Epidermal melanocyte (primary cell): ENCODE data around the gene ATP8A2.

Experiments
- DNase-seq: peaks from one replicate; pipeline ENCODE4 v3.0.0; 2011; ENCODE audit warnings: low spot score; ENCODE audit not compliant: insufficient read length

Gene ATP8A2

DNA sequence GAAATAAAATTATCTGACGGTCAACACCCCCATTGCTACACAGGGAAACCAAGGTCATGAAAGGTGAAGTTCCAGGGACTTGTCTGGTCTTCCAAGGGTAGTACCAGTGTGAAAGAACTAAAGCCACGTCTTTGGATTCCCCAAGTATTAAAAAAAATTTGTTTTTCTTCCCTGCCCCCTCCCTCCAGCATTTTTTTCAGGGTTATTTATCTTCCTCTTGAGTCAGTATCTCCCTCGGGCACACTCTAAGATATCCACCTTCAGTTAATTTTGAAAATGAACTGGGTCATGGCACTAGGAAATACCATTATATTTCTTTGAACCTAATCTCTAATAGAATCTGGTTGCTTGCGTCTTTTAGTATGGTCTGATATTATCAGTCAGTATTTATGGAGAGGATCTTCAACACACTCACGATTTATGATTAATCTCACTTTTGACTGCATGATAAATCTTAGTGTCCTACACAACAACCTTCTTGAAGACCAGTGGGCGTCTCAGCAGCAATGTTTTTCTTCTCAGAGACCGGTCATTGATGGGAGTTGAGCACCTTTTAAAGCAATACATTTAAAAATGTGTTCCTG lies 9.1 kb downstream of the ATP8A2 start:
- DNase-seq = no peak

DNA sequence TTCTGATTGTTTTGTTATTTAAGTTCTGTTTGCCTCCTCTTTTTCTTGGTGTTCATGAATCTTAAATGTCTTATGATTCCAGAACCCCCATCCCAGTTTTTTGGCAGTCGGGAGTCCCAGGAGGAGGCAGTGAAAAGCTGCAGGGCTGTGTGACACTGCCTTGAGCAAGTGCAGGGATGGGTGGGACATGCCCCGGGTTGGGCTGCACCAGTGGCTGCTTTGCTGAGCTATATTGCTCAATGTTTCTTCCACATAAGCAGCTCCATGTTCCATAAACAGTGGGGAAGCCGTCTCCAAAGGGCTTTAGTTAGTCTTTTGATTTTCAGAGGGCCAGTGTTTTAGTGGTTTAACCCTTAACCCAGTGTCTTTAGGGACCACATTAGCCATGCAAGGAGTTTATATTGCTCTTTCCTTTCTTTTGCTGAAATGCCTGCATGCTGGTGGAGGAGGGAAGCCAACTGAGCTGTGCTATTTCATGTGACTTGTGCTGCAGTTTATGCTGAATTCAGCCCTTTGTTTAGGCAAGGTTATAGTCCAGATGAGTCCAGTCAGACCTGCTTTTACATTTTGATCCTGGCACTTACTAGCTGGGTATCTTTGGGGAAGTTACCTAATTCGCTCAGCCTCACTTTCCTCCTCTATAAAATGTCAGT lies 13.1 kb downstream of the ATP8A2 start:
- no peak for DNase-seq

DNA sequence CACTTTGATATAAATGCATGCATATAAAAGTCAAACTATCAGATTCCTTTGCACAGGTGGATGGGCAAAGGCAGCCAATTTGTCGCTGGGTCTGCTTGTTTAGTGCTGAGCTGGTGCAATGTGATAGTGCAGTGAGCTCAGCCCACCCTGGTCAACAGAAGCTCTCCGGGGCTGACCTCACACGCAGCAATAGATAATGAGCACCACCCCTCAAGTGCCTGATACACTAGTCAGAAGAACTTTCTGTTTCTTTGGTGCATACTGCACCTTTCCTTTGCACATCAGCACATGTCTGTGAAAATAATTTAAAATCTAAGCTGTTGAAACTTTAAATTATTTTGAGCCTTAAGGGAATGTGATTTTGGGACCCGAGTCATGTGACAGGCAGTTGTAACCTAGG lies 20.2 kb downstream of the ATP8A2 start:
- no peak for DNase-seq

DNA sequence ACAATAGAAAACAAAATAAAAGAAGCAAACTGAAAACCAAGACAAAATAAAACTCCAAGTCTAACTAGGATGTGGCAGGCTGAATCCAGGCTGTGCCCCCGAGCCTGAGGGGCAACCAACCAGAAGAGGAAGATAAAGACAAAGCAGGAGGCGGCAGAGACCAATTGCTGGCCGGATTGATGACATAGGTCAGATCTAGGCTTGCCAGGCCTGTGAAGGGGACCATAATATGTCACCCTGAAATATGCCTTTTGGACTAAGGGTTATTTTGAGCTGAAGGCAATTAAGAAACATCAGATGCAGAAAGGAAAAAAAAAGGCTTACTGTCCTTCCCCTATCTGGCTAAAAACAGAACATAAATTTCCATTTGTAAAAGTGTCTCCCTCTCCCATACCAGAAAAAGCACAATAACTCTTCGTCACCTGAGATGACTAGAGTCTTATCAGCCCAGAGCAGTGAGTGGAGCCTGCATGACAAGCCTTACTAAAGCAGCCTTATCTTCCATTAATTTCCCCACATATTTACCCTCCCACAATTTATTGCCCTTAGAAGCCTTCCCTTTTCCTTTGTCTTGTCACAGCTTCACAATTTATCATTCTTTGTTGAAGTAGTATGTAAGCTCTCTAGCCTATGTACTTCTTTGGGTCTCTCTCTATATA lies 22.8 kb downstream of the ATP8A2 start:
- DNase-seq = no peak

DNA sequence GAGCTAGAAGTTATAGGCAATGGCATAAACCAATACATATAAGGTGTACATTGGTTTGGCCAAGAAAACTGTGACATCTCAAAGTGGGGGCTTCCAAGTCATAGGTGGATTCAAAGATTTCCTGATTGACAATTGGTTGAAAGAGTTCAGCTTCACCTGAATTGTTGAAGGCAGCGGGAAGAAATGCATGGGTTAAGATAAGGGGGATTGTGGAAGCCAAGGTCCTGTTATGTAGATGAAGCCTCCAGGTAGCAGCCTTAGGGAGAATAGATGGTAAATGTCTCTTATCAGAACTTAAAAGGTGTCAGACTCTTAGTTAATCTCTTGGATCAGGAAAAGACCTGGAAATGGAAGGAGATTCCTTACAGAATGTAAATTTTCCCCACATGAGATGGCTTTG lies 26.0 kb downstream of the ATP8A2 start:
- DNase-seq = no peak

DNA sequence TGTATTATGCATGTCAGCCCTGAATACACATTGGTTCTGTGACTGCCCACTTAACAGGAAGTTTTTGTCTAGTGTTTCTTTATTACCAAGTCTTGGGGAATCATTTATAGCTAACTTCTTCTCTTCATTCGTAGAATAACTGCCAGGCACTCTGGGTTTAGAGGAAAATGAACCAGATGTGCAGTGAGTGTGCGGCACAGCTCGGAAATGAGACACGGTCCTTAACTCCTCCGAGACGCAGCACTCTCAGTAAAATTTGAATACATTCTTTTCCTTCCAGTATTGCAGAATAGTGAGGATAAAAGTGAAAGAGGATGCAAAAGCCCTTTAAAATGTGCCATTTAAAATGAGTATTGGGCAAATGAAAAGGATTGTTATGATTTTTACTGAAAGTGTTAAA lies 29.2 kb downstream of the ATP8A2 start:
- no peak for DNase-seq

DNA sequence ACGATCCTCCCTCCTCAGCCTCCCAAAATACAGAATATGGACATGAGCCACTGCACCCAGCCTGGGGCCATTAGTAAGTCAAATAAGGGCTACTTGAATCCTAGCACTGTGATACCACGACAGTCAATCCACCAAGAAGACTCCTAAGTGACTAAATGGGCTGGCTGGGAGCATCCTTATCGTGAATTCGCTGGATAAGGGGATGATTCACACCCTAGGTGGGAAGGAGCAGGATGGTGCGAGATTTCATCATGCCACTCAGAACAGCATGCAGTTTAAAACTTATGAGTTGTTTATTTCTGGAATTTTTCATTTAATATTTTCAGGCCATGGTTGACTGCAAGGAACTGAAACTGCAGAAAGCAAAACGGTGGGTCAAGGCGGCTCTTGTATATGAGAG lies 30.2 kb downstream of the ATP8A2 start:
- no peak for DNase-seq

DNA sequence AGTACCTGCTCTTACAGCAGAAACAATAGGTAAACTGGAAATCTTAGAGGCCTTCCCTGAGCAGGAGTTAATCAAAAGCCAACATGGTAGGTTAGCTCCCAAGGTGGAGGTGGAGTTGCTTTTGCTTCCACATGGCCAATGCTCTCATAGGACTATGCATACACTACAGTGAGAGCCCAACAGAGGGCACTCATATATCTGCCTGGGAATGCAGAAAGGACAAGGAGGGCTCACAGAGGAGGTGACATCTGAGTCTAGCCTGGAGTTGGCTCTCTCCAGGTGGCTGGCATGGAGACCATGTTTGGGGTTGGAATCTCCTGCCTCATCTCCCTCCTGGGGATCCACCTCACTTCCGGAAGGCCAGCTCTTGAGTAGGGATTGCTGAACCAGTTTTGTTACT lies 34.6 kb downstream of the ATP8A2 start:
- no peak for DNase-seq

DNA sequence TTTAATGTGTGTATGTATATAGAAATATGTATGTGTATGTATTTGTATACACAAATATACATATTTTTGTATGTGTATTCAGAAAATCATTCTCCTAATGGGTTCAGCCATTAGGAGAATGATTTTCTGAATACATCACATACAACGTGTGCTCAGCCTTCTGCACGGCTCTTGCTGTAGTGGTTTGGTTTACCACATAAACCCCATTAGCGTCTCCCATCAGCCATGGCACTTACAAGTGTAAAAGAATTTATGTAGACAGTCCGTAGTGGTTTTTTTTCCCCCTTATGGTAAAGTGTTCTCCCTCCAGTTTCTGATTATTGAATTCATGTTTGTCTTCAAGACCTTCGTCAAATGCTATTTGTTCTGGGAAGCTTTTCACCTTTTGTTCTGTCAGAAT lies 38.2 kb downstream of the ATP8A2 start:
- no peak for DNase-seq

DNA sequence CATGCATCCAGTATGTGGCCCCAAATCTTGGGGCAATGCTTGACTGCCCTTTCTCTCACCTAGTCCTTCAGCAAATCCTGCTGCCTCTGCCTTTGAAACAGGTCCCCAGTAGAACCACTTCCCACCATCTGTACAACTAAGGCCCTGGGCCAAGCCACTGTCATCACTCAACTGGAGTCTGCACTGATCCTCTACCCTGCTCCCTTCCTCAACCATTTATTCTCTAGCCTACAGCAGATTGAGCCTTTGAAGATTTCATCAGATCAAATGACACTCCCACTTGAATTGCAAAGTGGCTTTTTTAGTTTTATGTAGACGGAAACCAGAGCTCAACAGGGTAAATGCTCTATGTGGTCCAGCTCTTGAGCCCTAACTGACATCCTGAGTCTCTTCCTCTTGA lies 43.5 kb downstream of the ATP8A2 start:
- DNase-seq = no peak

DNA sequence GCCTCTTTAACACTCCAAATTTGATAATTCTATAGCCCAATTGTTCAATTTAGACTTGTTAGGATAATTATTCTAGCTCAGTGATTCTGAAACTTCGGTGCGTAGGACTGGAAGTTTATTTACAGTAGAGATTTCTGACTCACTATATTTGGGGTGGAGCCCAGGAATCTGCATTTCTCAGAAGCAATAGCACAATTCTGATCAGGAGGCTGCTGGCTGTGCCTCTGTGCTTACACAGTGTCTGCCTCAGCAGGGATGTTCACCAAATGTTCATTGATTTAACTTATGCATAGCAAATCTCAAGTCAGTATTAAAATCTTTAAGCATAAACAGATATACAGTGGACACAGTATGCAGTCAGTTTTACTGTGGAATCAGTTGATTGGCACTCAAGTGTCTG lies 45.8 kb downstream of the ATP8A2 start:
- no peak for DNase-seq

DNA sequence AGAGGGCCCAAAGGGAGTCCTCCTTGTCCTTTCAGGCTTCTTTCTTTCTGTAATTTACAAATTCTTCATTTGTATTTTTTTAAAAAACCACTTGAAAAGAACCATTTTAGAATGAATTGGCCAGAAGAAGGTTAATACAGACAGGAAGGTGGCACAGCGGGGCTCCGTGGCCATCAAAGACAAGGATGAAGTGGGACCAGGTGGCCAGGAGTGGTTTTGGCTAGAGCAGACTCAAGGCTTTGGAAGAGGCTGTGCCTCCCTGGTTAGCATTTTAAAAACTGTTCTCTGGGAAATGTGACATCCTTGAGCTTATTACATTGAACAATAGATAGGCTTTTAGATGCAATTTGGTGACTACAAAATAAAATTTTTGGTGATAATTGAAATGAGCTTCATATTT lies 48.4 kb downstream of the ATP8A2 start:
- no peak for DNase-seq

DNA sequence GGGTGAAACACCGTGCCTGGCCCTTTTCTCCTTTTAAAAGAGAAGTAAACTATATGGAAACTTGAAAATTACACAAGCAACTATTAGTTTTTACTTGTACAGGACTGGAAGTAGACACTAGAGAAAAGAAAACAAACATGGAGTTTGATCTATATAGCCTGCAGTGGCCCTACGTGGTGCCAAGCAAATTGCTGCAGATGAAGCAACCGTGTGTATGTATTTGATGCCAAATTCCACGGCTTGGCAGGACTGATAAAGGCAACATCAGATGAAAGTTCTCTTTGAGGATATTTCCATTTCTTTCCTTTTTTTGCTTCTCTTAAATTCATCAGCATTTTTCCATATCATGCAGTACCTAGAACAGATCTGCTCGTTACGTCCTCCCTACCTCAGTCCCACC lies 49.8 kb downstream of the ATP8A2 start:
- DNase-seq = no peak

DNA sequence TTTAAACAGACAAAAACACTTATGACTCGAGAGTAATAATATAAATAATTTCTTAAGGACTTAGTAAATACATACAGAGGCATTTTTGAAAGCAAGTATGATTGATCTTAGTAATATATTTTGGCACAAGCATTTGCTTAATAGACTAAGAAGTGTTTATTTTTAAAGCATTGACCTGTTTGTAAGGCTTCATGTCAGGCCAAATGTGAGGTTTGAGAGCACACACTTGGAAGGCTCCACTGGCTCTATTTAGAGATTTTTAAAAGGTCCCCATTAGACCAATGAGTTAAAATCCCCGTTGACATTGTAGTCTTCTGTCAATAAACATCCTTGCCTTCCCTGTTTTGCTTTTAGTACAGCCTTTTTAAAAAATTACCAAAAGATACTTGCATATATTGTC lies 50.4 kb downstream of the ATP8A2 start:
- DNase-seq = no peak

DNA sequence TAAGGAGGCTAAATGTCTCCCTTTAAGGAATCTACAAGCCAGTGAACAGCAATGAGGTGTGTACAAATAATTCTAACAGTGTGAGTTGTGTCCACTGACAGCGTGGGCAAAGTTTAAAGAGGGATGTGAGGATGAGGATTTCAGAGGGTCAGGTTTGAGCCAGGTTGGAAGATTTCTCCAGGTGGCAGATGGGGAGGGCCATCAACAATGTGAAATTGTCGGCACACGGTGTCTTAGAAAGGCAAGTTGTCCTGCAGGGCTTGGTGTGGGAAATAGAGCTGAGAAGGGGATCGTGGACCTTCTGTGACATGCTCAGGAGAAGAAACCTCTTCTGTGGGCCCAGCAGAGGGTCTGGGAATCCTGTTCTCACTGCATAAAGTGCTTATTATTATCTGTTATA lies 52.1 kb downstream of the ATP8A2 start:
- no peak for DNase-seq

DNA sequence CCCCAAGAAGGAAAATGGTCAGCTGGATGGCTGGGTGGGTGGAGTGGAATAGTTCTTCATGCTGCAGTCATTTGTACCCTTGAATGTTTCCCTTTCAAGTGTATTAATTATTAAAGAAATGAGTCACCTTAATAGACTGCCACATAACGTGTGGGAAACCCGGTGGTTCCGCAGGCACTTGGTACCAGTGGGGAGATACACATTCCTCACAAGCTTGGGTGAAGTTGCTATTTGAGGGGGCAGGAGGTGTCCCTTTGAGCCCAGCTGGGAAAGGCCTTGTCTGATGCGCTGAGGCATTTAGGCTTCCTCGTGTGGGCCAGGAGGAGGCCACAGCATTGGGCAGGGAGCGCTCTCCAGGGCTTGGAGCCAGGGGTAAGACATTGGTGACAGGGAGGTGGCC lies 57.7 kb downstream of the ATP8A2 start:
- no peak for DNase-seq

DNA sequence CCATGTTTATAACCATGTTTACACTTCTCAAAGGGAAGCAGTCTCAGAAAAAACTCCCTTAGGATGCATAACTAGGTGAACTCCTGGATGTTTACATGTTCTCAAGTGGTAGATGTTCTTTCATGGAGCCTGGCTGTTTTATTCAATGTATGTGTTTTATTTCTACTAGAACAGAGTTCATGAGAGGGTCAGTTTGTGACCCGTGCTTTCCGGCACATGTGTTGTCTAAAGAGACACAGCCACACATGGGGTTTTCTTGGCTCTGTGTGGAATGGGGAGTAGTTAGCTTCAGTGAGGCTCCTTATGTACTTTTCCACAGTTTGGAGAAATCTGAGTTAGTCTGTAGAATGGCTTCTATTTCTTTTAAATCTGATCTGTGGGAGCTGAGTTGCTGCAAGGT lies 60.9 kb downstream of the ATP8A2 start:
- DNase-seq = no peak

DNA sequence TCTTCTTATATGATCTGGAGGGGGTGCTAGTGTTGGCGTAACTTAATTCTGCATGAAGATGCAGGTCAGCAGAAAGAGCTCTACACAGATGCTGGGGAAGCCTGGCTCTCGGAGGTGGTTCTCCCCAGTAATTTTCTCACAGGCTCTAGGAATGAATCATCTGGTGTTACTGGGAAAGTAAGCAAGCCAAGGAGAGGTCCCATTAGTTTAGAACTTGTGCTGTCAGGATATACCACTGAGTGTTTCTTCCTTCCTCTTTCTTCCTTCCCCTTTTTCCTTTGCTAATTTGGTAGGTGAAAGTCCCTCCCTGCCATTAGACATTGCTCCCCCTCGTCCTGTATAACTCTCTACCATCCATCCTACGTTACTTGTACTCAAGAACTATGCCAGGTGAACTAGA lies 68.3 kb downstream of the ATP8A2 start:
- DNase-seq = no peak

DNA sequence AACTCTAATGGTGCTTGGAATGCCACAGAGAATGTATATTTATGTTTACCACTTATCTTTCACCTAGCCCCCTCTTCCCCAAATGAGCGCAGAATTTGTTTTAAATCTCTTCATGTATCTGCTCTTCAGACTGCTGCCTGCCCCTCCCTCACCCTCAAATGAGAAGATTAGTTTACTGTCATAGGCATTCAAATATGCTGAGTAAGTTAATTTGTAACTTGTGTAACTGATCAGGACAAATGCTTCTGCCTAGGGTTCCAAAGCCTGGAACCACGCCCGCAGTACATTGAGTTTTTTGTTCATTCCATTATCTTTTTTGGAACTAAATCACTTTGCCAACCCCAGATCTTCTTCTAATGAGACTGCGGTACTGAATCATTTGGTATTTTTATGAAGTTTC lies 74.5 kb downstream of the ATP8A2 start:
- DNase-seq = no peak

DNA sequence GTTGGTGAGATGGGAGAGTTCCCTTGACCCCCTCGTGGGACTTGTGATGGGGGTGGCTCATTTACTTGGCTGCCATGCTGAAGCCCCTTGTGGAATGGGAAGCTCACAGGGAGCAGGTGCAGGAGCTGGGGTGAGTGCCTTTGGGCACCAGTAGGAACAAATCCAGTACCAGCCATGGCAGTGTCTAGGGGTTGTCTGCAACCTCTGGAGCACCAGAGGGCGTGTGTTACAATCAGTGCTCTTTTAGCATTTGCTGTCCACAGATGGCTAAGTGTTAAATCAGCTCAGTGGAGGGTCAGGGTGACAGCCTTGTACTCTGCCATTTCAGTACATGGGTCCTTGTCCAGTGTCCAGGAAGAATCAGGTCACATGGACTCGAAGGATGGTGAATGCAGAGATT lies 75.6 kb downstream of the ATP8A2 start:
- no peak for DNase-seq

DNA sequence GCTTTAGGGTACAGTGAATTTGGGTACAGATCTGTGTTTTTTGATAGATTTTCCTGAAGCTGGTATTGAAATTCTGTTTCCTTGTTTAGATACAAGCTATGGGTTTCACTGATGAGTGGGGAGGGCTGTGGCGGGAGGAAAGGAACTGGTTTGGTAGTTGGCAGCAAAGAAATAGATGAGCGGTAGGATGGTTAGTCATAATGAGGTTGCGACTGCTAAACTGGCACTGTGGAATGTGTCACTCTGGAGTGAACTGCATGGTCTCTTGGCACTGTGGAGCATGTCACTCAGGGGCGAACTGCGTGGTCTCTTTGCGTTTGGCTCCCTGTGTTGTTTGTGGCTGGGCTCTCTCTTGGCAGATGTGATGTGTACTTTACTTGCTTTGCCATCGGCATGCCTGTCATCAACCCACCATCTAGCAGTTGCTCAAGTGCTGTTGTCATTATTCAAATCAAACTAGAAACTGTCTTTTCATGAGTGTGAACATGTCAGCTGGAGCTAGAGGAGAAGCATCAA lies 82.1 kb downstream of the ATP8A2 start:
- DNase-seq = no peak

DNA sequence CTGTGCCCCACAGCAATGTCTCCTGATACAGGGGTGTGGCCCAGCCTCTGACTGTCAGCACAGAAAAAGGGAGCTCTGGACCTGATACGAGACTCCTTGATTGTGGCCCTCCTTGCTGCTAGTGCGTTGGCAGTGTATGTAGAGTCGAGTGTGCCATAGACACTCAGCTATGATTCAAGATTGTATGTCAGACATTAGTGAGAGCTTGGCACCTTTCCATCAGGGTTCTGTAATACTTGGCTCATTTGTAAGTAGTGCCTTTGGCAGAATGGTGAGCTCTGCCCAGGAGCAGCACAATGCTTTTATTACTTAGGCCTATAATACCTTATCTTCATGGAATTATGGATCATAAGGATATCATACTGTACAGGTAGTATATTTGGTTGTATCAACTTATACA lies 83.4 kb downstream of the ATP8A2 start:
- no peak for DNase-seq

DNA sequence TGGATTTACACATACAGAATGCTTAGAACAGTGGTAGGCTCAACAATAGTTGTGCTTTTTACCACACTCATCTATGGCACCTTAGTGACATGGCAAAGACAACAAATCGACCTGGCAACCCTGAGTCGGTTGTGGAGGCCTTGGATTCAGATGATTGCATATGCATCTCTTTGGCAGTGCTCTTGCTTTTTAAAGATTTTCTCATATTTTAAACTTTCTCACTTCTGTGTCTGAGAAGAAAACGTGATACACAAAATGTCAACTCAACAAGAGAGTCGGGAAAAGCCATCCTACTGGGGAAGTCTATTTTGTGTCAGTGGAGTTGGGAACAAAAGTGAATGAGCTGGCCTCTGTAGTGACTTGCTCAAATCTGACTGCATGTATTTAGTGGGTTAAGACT lies 85.8 kb downstream of the ATP8A2 start:
- DNase-seq = no peak
